Activated naive CD8-positive, alpha-beta T cell treated with anti-CD3 and anti-CD28 coated beads for 36 hours (primary cell): Measurements from ENCODE around the gene TM2D1. TPM values are rescaled to one million over a fixed set of nuclear protein-coding genes. Genes with fewer than 3 reads are reported as not detected.
A peak's percentile ranks its signal among the peaks of the same experiment; 100 is the strongest.
"Not testable (repeated sequence)": the region's sequence is repeated elsewhere in the genome, so short reads cannot be mapped to it uniquely, and the experiment has no call there.

Source experiments
- DNase-seq: peaks from one replicate; pipeline ENCODE4 v3.0.0; 2021
- H3K27ac Mint-ChIP-seq: one replicate; pipeline ENCODE4 v1.8.0; 2022; ENCODE audit warnings: mild to moderate bottlenecking, moderate library complexity, mixed read lengths
- H3K27me3 Mint-ChIP-seq: one replicate; pipeline ENCODE4 v1.8.0; 2022; ENCODE audit warnings: mild to moderate bottlenecking, mixed read lengths
- H3K36me3 Mint-ChIP-seq: one replicate; pipeline ENCODE4 v1.8.0; 2021; ENCODE audit warnings: mild to moderate bottlenecking, mixed read lengths
- H3K4me1 Mint-ChIP-seq: one replicate; pipeline ENCODE4 v1.8.0; 2021; ENCODE audit warnings: mixed read lengths
- H3K4me3 Mint-ChIP-seq: one replicate; pipeline ENCODE4 v1.8.0; 2022; ENCODE audit warnings: mild to moderate bottlenecking, moderate library complexity, mixed read lengths
- H3K9me3 Mint-ChIP-seq: one replicate; pipeline ENCODE4 v1.8.0; 2022; ENCODE audit warnings: mixed read lengths
- total RNA-seq, 2 experiments: library from RNA; stranded (reverse); gene quantifications; one replicate each; pipeline ENCODE4 v1.2.3, GENCODE V29; 2021

The TM2D1 gene
- total RNA-seq, 2 experiments from 2014 or later, result 24.7 to 25.6 TPM

- no peak for DNase-seq
Measured at GRCh38 chr1:61680500-61680899, 44.4 kb downstream of the TM2D1 start.

DNA sequence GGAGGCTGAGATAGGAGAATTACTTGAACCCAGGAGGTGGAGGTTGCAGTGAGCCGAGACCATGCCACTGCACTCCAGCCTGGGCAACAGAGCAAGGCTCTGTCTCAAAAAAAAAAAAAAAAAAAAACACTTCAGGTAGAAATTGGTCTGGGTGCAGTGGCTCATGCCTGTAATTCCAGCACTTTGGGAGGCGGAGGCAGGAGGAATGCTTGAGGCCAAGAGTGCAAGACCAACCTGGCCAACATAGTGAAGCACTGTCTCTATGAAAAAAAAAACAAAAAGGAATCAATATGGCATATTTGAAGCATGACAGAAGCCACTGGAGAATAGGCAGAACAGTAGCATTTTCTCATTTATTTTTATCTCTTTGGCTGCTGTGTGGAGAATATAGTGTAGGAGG, 48.1 kb downstream of the TM2D1 start:
- H3K4me3 Mint-ChIP-seq, H3K4me1 Mint-ChIP-seq, H3K27me3 Mint-ChIP-seq, H3K9me3 Mint-ChIP-seq, H3K27ac Mint-ChIP-seq, H3K36me3 Mint-ChIP-seq, DNase-seq: not testable (repeated sequence)

More at GRCh38 chr1:61680500-61680899, 44.4 kb downstream of the TM2D1 start:
- H3K27ac Mint-ChIP-seq, result no peak overlapping the region
- no peaks in the 10 kb centered on the region for H3K27me3 Mint-ChIP-seq
- no peaks in the 10 kb centered on the region for H3K9me3 Mint-ChIP-seq
- H3K4me3 Mint-ChIP-seq, result no peak overlapping the region
- H3K36me3 Mint-ChIP-seq, result peaks cover 7% of the 10 kb centered on the region
- H3K4me1 Mint-ChIP-seq, result peaks cover 9% of the 10 kb centered on the region

DNA sequence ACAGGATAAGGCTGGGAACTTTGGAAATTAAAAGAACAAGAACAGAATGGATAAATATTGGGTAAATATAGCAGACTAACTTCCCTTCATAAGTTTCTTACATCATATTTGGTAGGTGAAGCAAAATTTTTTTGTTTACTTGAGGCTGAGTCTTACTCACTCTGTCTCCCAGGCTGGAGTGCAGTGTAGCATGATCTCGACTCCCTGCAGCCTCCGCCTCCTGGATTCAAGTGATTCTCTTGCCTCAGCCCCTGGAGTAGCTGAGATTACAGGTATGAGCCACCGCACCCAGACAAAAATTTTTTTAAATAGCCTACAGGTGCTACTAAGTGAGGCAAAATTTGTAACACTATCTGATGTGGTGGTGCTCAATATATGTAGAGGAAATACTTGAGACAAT, 50.7 kb downstream of the TM2D1 start:
- H3K4me3 Mint-ChIP-seq, result no peak overlapping the region

GRCh38 chr1:61672376-61672775, 52.6 kb downstream of the TM2D1 start:
- DNase-seq, result no peak
- Mint-ChIP-seq H3K27me3 (no peaks in the 10 kb centered on the region), H3K4me3 (no peak overlapping the region), H3K9me3 (no peaks in the 10 kb centered on the region), H3K4me1 (no peaks in the 10 kb centered on the region), H3K36me3 (no peaks in the 10 kb centered on the region), H3K27ac (no peak overlapping the region)

More for the DNA sequence above, 50.7 kb downstream of the TM2D1 start:
- no peaks in the 10 kb centered on the region for H3K27me3 Mint-ChIP-seq
- no peaks in the 10 kb centered on the region for H3K9me3 Mint-ChIP-seq
- H3K36me3 Mint-ChIP-seq, result peaks cover 3% of the 10 kb centered on the region
- no peak for DNase-seq
- no peaks in the 10 kb centered on the region for H3K4me1 Mint-ChIP-seq
- H3K27ac Mint-ChIP-seq, result no peak overlapping the region

- Mint-ChIP-seq H3K4me1 (no peaks in the 10 kb centered on the region), H3K36me3 (no peaks in the 10 kb centered on the region), H3K27me3 (no peaks in the 10 kb centered on the region), H3K27ac (no peak overlapping the region), H3K9me3 (no peaks in the 10 kb centered on the region), H3K4me3 (no peak overlapping the region)
- no peak for DNase-seq
Measured at GRCh38 chr1:61670445-61670844, 54.5 kb downstream of the TM2D1 start.

- H3K27ac Mint-ChIP-seq, result no peak overlapping the region
- no peak for DNase-seq
- no peaks in the 10 kb centered on the region for H3K4me1 Mint-ChIP-seq
- no peaks in the 10 kb centered on the region for H3K36me3 Mint-ChIP-seq
- no peaks in the 10 kb centered on the region for H3K27me3 Mint-ChIP-seq
- no peak overlapping the region for H3K4me3 Mint-ChIP-seq
- no peaks in the 10 kb centered on the region for H3K9me3 Mint-ChIP-seq
Measured at GRCh38 chr1:61670016-61670415, 54.9 kb downstream of the TM2D1 start.

DNA sequence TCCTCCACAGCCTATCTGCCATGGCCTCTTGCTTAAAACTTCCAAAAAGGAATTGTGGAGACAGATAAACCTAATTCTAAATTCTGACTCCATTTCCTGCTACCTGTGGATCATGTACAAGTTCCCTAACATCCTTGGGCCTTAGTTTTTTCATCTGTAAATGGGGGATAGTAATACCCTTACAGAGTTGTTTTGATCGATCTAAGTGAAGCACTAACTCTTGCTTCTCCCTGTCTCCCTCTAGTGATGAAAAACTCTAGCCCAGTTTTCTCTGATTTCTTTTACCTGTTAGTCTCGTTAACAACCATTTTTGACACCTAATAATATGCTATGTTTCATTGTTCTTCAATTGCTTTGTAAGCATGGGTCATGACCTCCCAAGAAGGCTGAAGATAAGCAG, 65.9 kb downstream of the TM2D1 start:
- H3K27ac Mint-ChIP-seq, result no peak overlapping the region
- DNase-seq, result no peak
- H3K4me1 Mint-ChIP-seq, result peaks cover 3% of the 10 kb centered on the region
- H3K27me3 Mint-ChIP-seq, result no peaks in the 10 kb centered on the region
- H3K4me3 Mint-ChIP-seq, result no peak overlapping the region
- no peaks in the 10 kb centered on the region for H3K36me3 Mint-ChIP-seq
- H3K9me3 Mint-ChIP-seq, result no peaks in the 10 kb centered on the region

DNA sequence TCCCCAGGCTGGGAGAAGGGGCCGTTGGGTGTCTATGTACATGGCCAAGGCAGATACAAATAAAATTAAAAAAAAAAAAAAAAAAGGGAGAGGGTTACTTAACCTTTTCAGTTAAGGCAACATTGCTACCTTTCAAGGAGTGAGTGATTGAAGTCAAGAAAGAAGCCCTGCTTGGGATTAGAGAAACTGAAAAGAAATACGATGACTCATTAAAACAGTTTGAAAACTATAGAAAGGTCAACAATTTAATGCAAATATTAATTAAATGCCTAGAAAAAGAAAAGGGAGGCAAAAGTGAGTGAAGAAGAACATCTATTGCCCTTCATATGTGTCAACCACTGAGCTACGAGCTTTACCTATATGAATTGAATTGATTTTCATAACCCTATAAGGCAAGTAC, 69.5 kb downstream of the TM2D1 start:
- Mint-ChIP-seq H3K9me3 (no peaks in the 10 kb centered on the region), H3K4me3 (no peak overlapping the region), H3K27me3 (no peaks in the 10 kb centered on the region), H3K36me3 (no peaks in the 10 kb centered on the region), H3K4me1 (peaks cover 3% of the 10 kb centered on the region), H3K27ac (no peak overlapping the region)
- no peak for DNase-seq

DNA sequence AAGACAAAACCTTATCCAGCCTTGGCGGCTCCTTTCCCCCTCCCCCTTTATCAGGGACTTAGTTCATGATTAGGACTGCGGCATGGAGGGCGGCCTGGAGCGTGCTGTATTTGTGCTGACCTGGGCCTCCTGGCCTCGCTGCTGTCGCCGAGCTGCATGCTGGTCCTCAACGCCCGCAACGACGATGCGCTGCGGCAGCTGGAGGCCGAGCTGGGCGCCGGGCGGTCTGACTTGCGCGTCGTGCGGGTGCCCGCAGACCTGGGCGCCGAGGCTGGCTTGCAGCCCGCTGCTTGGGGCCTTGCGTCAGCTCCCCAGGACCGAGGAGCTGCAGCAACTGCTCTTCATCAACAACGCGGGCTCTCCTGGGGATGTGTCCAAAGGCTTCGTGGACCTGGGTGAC, 70.9 kb downstream of the TM2D1 start:
- H3K4me1 Mint-ChIP-seq, result peaks cover 3% of the 10 kb centered on the region
- no peaks in the 10 kb centered on the region for H3K9me3 Mint-ChIP-seq
- H3K27me3 Mint-ChIP-seq, result no peaks in the 10 kb centered on the region
- no peak for DNase-seq
- H3K36me3 Mint-ChIP-seq, result no peaks in the 10 kb centered on the region
- no peak overlapping the region for H3K27ac Mint-ChIP-seq
- H3K4me3 Mint-ChIP-seq, result no peak overlapping the region

DNA sequence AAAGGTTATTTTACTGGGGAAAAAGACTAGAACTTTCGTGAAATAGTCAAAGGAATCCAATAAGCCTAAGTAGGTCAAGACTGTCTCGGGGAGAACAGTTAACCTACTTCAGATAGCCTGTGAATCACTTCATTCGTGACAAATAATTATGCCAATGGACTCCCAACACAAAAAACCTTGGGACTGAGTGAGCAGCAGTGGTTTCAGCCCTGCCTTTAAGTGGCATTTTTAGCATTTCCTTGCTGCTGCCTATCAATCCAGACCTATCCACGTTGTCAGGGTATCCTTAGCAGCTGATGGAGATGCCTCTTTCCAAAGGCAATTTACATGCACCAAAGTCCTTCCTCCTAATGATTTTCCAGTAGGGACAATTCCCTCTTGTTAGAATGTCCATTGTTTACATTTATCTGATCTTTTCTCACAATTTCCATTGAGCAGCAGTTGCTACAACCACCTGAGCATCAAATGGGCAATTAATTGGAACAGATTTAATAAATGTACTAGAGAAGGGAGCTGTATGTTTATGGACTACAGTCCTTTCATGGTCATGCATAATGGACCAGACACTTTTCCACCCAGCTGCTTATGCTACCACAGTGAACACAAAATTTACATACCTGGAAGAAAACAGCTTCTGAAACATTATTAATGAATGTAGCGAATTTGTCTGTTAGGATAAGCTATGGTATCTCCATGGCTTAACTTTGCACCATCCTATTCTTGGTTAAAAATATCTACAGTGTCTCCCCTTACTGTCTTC, 75.8 kb downstream of the TM2D1 start:
- Mint-ChIP-seq H3K27ac (no peak overlapping the region), H3K4me3 (no peak overlapping the region), H3K27me3 (no peaks in the 10 kb centered on the region), H3K4me1 (no peaks in the 10 kb centered on the region), H3K36me3 (no peaks in the 10 kb centered on the region), H3K9me3 (no peaks in the 10 kb centered on the region)
- no peak for DNase-seq

DNA sequence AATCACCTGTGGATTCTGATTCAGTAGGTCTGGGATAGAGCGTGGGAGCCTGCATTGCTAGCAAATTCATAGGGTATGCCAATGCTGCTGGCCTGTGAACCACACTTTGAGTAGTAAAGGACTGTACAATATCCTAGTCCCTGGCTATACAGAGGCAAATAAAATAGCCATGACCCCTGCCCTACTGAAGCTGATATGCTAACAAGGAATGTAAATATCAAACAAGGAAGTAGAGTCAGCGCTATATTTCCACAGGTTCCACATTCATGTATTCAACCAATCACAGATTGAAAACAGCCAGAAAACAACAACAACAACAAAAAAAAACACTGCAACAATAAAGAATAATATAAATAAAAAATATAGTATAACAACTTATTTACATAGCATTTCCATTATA, 77.8 kb downstream of the TM2D1 start:
- H3K4me1 Mint-ChIP-seq, result no peaks in the 10 kb centered on the region
- H3K9me3 Mint-ChIP-seq, result no peaks in the 10 kb centered on the region
- no peak overlapping the region for H3K4me3 Mint-ChIP-seq

GRCh38 chr1:61645476-61645875, 79.5 kb downstream of the TM2D1 start:
- no peak for DNase-seq
- H3K36me3 Mint-ChIP-seq, result no peaks in the 10 kb centered on the region
- H3K27ac Mint-ChIP-seq, result no peak overlapping the region
- H3K4me1 Mint-ChIP-seq, result peaks cover 14% of the 10 kb centered on the region
- H3K4me3 Mint-ChIP-seq, result no peak overlapping the region
- no peaks in the 10 kb centered on the region for H3K9me3 Mint-ChIP-seq
- H3K27me3 Mint-ChIP-seq, result no peaks in the 10 kb centered on the region

More for the DNA sequence above, 77.8 kb downstream of the TM2D1 start:
- no peak for DNase-seq
- H3K36me3 Mint-ChIP-seq, result no peaks in the 10 kb centered on the region
- H3K27ac Mint-ChIP-seq, result no peak overlapping the region
- H3K27me3 Mint-ChIP-seq, result no peaks in the 10 kb centered on the region

- Mint-ChIP-seq H3K36me3 (no peaks in the 10 kb centered on the region), H3K4me1 (peaks cover 14% of the 10 kb centered on the region), H3K9me3 (no peaks in the 10 kb centered on the region), H3K27ac (no peak overlapping the region), H3K4me3 (no peak overlapping the region), H3K27me3 (no peaks in the 10 kb centered on the region)
- DNase-seq, result no peak
Measured at GRCh38 chr1:61644303-61644702, 80.6 kb downstream of the TM2D1 start.

DNA sequence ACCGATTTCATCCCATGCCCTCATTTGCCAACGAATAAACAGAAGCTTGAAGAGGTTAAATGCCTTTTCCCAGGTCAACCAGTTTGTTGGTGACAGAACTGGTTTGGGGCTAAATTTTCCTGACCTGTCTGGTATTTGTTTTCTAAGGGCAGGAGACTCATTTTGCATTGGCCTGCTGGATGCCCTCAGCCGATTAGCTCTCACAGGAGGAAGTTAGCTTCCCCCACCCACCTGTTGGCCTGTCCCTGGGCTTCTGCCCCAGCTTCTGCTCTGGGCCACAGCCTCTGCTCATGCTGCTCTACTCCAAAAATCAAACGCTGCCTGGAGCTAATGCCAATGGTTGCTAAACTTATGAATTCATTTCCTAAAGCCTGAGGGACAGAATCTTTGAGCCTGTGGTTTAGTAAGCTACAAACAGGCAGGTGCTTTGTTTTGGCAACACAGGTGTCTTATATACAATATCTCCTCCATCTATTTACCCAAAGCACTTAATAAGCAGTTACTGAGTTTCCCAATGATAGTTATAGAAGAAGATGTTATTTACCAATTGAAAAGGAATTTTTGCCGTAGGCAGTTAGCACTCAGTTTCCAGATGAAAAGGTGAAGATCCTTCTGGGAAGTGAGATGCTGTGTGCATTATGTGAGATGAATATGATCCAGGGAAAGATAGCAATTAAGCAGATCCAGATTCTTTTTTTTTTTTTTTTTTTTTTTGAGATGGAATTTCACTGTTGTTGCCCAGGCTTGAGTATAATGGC, 82.3 kb downstream of the TM2D1 start:
- no peak overlapping the region for H3K27ac Mint-ChIP-seq
- no peak overlapping the region for H3K4me3 Mint-ChIP-seq
- no peaks in the 10 kb centered on the region for H3K36me3 Mint-ChIP-seq
- no peaks in the 10 kb centered on the region for H3K9me3 Mint-ChIP-seq
- peaks cover 14% of the 10 kb centered on the region for H3K4me1 Mint-ChIP-seq
- no peak for DNase-seq
- no peaks in the 10 kb centered on the region for H3K27me3 Mint-ChIP-seq

DNA sequence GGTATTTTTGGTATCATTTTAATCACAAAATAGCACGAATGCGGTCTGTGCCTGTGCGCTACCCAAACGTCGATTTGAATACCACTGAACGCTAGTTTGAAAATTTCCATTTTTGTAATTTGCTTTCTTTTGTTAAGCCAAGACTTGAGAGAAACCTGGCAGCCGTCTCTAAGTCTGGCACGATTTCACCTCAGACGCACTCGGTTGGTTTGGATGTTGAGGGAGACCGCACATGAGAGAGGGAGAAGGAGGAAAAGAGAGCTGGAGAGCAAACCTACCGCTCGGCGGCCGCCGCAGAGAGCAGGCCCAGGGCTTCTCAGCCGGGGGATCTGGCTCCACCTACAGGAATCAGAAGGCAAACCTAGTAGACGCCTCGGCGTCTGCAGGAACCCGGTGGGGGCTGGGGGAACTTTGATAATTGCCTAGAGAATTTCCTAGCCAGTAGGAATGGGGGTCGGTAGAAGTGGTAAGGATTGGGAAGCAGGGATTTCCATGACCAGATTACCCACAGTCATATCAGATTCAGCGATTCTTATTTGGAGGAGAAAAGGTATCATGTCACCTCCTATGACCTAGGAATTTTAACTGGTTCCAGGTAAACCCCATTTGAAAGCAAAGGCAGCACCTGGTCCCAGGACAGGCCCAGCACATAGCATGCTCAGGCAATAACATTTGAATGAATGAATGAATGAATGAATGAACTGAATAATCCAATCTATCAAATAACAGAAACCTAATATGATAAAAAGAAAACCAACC, 83.2 kb downstream of the TM2D1 start:
- H3K9me3 Mint-ChIP-seq, result no peaks in the 10 kb centered on the region
- DNase-seq, result peak; percentile 74
- H3K4me1 Mint-ChIP-seq, result peaks cover 14% of the 10 kb centered on the region
- H3K4me3 Mint-ChIP-seq, result peak overlapping the region; percentile 81
- peak overlapping the region; percentile 87 for H3K27ac Mint-ChIP-seq
- H3K27me3 Mint-ChIP-seq, result no peaks in the 10 kb centered on the region
- no peaks in the 10 kb centered on the region for H3K36me3 Mint-ChIP-seq
